Cardiac fibroblast (primary cell): ENCODE measurements around the gene RAP1GAP.
A peak's percentile ranks its signal among the peaks of the same experiment; 100 is the strongest.

ENCODE experiments used
- DNase-seq, 2 donors: peaks; one replicate each; pipeline versions ENCODE4 v3.0.0 to v3.0.0-alpha.2; 2010; ENCODE audit warnings: low read depth in 2 of 2
- H3K4me3 ChIP-seq, 2 donors: replicated peaks in 1 of 2; 1 replicate in 1 of 2; 2 replicates in 1 of 2; pipeline ENCODE4 v1.5.1; 2011; ENCODE audit warnings: low read depth in 2 of 2, low read length in 2 of 2, mild to moderate bottlenecking in 2 of 2, moderate library complexity in 1 of 2
- CTCF ChIP-seq: IDR thresholded peaks from one replicate; pipeline ENCODE4 v1.5.1; 2011; ENCODE audit warnings: low read depth, mild to moderate bottlenecking, low read length, inconsistent platforms

The RAP1GAP gene

GRCh38 chr1:21670956-21671902, 2.1 kb upstream of the RAP1GAP start:
- no peak for DNase-seq

DNA sequence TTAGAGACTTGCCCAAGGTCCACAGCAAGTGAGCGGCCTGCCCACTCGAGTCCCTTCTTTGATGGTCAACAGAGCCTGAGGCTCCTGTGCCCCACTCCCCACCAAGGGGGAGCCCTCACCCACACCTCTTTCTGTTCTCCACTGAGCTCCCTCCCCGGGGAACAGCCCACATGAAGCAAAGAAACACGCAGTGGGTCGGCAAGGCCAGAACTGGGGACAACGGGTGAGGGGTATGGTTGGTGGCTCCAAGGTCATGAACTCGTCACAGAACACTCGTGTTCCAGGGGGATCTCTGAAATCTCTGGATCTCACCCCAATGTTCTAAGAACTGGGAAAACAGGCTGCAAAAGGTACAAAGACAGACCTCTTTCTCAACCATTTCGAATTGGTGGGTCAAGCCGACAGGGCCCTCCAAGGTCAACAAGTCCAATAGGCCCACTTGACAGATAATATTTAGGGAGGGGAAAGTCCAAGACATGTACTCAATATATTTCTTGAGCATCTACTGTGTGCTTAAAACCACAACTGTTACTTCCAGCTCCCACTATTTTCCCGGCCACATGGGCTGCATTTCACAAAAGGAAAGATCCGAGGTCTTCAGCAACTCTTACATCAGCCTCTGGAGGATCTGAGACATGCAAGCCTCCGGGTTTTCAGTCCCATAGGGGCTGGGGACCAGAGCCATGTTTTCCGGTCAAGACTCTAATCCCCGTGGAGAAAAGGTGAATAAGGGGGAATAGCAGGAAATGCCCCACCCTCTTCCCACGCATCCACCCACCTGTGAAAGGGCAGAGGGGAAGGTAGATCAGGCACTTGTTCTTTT, 1.1 kb upstream of the RAP1GAP start:
- DNase-seq = no peak
- no peak for TF ChIP-seq CTCF
- no peak overlapping the region for H3K4me3 ChIP-seq

More at GRCh38 chr1:21670956-21671902, 2.1 kb upstream of the RAP1GAP start:
- TF ChIP-seq CTCF = no peak
- H3K4me3 ChIP-seq = no peak overlapping the region

DNA sequence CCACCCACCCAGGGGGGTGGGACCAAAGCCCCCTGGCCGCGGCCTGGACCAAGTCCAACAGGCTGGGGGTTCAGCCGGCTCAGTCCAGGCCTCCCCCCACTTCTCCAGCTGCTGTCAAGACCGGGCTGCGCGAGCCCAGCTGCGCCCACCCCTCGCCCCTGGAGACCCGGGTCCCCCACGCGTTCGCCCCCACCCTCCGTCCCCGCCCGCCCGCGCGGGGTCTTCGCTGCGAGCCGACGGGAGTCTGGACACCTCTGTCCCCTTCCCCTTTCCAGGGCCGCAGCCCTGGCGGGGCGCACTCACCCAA, 253 bp downstream of the RAP1GAP start:
- DNase-seq = no peak
- no peak for TF ChIP-seq CTCF
- peak overlapping the region in 1 of 2 donors; percentile 34 for H3K4me3 ChIP-seq

DNA sequence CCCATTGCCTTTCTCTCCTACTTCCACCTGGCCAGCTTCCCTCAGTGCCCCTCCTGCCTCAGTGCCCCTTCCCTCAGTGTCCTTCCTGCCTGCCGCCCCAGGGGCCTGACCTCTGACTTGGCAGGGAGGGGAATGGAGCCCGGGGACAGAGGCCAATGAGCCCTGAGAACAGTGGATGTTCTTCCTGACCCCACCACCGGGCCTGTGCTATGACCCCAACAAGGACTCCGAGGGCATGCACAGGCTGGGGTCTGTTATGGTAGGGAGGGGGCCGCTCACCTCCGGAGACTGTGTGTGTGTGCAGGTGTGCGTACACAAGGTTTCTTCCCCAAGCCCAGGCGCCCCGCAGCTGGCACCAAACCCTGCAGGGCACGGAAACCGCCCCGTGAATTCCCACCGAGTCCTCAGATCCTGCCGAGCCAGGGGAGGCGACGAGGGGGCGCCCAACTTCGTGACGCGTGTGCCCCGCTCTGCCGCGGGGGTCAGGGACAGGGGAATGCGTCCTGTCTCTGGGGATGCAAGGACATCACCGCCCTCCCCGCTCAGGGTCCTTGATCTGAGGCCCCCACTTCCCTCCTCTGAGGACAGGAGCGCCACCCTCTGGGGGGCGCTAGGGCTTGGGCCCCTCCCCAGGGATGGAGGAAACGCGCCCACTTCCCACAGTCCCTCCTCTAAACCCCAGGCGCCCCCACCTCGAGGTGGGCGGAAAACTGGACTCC, 766 bp downstream of the RAP1GAP start:
- no peak for TF ChIP-seq CTCF
- DNase-seq = no peak
- H3K4me3 ChIP-seq = peak overlapping the region in 1 of 2 donors; percentile 34

- TF ChIP-seq CTCF = no peak
Observed at GRCh38 chr1:21667348-21668231, 1.6 kb downstream of the RAP1GAP start.

More at GRCh38 chr1:21667348-21668231, 1.6 kb downstream of the RAP1GAP start:
- no peak for DNase-seq
- no peak overlapping the region for H3K4me3 ChIP-seq
